22Rv1 (cell line): ENCODE results near the gene PNPO.

ENCODE experiments used
- H3K27ac ChIP-seq: fragments of 450-650 bp; 2 replicates; pipeline ENCODE4 v1.5.1; 2017
- ZFX ChIP-seq: fragments of 450-650 bp; IDR thresholded peaks from 2 replicates; pipeline ENCODE4 v1.6.1; 2017; ENCODE audit warnings: antibody characterized with exemption, borderline replicate concordance
- TF ChIP-seq, protein P1 (sequence below): fragments of 450-650 bp; IDR thresholded peaks from 2 replicates; pipeline ENCODE4 v1.5.1; 2017; ENCODE audit warnings: mild to moderate bottlenecking

PNPO gene

DNA sequence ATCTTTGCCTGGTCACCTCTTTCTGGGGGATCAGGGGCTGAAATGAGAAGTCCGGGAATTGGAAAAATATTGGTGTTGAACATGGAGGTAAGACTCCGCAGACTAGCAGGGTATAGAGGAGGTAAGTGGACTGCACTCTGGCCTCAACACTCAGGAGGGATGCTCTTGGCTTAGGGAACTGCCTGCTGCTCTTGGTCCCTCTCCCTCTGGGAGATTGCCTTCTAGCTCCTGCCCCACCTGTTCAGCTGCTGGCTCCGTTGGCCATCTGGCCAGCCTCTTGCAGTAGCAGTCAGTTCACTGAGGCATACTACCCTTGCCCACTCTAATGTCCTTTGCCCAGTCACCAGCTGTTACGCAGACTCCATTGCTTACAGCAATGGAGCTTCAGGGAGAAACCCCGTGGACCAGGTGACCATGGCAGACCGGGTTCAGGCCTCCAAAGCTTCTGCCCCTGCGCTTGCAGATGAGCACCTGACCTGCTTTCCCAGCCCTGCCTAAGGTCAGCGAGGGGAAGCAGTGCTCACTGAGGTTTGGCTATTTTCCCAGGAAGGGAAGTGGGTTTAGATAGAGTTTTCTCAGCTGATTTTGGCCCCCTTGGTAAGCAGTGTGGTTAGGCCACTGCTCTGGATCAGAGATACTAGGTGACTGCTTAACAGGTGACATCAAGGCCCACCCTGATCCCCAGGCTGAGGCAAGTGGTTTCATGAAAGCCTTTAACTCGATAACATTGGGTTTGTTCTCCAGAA lies 41.4 kb downstream of the PNPO start:
- TF ChIP-seq, protein P1, sequence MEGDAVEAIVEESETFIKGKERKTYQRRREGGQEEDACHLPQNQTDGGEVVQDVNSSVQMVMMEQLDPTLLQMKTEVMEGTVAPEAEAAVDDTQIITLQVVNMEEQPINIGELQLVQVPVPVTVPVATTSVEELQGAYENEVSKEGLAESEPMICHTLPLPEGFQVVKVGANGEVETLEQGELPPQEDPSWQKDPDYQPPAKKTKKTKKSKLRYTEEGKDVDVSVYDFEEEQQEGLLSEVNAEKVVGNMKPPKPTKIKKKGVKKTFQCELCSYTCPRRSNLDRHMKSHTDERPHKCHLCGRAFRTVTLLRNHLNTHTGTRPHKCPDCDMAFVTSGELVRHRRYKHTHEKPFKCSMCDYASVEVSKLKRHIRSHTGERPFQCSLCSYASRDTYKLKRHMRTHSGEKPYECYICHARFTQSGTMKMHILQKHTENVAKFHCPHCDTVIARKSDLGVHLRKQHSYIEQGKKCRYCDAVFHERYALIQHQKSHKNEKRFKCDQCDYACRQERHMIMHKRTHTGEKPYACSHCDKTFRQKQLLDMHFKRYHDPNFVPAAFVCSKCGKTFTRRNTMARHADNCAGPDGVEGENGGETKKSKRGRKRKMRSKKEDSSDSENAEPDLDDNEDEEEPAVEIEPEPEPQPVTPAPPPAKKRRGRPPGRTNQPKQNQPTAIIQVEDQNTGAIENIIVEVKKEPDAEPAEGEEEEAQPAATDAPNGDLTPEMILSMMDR, result no peak
- no peak for TF ChIP-seq ZFX
- no peak overlapping the region for H3K27ac ChIP-seq

DNA sequence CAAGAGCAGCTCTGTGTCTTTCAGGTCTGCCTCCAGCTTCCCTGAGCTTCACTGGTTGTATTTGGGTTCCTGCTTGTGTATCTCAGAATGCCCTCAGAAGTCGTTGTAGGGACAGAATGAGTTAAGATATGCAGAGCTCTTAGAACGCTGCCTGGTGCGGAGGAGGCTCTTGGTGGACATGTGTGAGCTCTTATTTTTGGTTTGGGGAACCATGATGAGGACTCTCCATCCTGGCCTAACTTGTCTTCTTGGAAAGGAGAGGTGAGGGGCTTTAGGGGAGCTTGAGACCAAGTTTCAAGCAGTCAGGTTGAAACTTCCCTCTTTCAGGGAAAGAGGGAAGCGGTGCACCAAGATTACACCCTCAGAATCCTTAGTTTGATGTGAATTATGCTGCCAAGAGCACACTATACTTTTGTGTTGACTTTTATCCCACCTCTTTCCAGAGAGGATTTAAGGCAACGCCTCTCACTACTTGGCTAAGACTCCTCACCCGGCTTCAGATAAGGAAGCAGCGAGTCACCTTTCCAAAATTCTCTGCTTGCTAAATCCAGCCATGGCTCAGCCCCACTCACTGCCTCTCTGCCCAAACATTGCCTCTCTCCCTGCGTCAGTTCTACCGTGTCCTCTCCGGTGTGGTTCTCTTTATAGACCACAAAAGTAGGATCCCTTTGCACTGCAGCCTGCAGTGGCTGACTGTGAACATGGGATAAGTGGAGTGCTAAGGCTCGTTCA lies 42.3 kb downstream of the PNPO start:
- no peak overlapping the region for H3K27ac ChIP-seq
- TF ChIP-seq ZFX, result no peak
- TF ChIP-seq, protein P1, result no peak

DNA sequence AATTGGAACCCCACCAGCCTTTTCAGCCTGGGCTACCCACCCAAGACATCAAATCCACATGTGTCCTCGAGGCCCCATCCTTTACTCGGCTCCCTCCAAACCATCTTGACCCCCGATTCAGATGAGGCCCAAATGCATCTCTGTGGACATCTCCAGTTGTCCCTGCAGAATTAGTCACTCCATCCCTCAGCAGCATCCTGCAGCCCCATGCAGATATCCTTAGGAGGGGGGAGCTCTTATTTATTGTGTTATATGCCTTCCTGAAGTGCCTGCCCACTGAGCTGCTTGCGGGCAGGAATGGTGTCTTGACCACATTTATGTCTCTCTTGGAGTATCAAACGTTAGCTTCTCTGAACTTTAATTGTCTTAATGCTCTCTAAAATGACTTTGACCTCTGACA lies 45.1 kb downstream of the PNPO start:
- H3K27ac ChIP-seq, result peak overlapping the region; percentile 85

DNA sequence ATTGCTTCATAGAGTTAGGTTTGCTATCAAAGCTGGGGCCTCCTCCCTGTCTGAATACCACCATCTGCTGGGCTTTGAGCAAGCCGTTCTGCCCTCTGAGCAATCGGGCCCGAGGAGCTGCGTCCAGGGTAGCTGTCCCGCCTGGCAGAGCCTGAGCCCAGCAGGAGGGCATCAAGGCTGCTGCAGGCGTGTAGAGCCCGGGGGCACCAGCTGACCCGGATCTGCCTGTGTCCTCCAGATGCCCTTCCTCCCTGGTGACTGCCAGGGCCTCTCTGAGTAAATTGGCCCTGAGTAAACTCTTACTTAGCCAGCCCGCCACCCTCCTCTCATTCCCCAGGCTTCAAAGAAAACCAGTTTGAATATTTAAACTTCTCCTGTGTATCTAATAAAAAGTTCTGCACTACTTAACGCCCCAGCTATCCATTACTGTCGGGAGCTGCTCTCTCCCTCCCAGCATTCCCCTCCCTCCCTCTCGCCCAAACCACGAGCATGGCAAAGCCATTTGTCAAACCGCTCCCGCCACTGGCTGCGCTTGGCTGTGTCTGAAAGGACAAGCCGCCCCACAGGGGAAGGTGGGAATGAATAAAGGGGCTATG lies 46.0 kb downstream of the PNPO start:
- no peak for TF ChIP-seq ZFX
- TF ChIP-seq, protein P1, result no peak
- peak overlapping the region; percentile 85 for H3K27ac ChIP-seq

More for the DNA sequence above, 45.1 kb downstream of the PNPO start:
- TF ChIP-seq, protein P1, result no peak

DNA sequence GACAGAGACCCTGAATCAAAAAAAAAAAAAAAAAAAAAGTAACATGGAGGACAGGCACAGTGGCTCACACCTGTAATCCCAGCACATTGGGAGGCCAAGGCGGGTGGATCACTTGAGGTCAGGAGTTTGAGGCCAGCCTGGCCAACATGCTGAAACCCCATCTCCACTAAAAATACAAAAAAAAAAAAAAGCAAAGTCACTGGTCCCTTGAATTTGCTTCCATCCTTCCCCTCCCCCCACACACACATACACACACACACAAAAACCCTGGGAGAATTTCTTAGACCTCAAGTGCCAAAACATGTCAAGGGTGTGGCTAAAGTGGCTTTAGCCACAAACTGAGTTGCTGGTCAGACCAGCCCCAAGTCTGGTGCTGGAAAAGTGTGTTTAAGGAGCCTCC lies 47.1 kb downstream of the PNPO start:
- H3K27ac ChIP-seq, result peak overlapping the region; percentile 85

DNA sequence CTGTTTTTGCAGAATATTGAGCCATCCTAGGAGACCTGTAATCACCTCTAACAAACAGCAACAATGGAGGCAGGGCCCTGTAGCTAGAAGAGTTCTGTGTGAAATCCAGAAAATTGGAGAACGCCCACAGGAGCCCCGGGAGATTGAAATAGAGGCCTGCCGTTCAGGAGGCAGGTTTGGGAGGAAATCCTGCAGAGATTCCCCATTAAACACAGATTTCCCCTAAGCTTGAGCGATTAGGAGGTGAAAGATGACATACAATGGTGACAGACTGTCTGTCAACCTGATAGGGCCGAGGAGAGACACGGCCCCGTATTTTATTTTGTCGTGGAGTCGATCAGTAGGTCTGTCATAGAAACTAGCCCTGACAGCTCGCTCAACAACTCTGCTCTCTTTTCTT lies 47.8 kb downstream of the PNPO start:
- no peak for TF ChIP-seq ZFX
- TF ChIP-seq, protein P1, result no peak

DNA sequence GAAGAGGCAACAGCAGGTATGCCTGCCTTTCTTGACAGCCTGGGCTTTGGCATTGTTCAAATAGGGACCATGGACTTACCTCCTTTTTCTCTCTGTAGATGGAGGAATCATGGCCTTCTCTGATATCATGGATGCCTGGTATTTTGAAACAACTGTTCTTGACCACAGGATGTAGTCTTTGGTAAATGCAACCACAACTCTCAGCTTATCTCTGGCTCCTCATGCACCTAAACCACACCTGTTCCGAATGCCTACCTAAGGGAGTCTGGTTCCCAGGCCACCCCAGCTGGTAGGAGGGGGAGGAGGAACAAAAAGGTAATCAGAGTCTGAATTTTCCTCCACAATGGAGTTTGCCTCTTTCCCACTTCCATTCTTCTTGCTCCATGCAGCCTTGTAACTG lies 48.3 kb downstream of the PNPO start:
- TF ChIP-seq ZFX, result no peak
- TF ChIP-seq, protein P1, result no peak
- no peak overlapping the region for H3K27ac ChIP-seq

More for the DNA sequence above, 47.8 kb downstream of the PNPO start:
- no peak overlapping the region for H3K27ac ChIP-seq
